Stimulated activated CD4-positive, alpha-beta T cell treated with anti-CD3 and anti-CD28 coated beads, Interleukin-12 subunit alpha, Interleukin-12 subunit beta, amount 100 ng/mL, for 48 hours (primary cell): ENCODE measurements around the gene SLC7A8.
"Not testable (repeated sequence)": the region's sequence is repeated elsewhere in the genome, so short reads cannot be mapped to it uniquely, and the experiment has no call there.

Experiments
- DNase-seq, 3 donors: peaks; one replicate each; pipeline ENCODE4 v3.0.0-alpha.2; 2020; ENCODE audit warnings: low read depth in 2 of 3, low spot score in 1 of 3

SLC7A8 gene

DNA sequence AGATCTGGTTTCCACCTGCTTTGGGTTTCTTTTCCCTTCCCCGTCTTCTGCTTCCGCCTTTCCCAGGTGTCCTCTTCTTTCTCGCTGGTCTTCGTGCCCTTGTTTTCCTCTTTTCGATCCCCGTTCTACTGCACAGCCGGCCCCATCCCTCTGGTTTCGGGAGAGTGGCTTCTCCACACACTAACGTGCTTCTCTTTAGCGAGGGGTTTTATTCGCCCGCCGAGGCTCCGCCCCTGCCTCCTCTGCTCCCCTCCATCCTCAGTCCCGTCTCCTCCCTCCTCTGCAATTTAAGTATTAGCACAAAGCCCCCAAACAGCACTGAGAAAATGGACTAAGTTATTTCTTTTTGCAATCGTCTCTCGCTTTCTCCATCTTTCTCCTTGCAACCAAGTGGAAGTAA, at the start of gene SLC7A8:
TSS of gene SLC7A8 (minus strand) at position 182 of the 400 bp plus-strand sequence. CDS start 746 bp downstream, outside the sequence.
- DNase-seq = no peak

- not testable (repeated sequence) for DNase-seq
These were observed 48.9 kb upstream of the SLC7A8 start for GRCh38 chr14:23232241-23232808.

GRCh38 chr14:23228812-23229211, 45.4 kb upstream of the SLC7A8 start:
- DNase-seq = no peak

DNA sequence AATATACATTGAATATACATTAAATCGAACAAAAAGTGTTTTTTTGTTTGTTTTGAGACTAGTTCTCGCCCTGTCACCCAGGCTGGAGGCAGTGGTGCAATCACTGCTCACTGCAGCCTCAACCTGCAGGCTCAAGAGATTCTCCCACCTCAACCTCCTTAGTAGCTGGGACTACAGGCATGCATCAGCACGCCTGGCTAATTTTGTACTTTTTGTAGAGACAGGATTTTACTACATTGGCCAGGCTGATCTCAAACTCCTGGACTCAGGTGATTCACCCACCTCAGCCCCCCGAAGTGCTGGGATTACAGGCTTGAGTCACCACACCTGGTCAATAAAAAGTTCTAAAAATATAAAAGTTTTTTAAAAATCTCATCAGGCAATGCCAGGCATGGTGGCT, 44.1 kb upstream of the SLC7A8 start:
- no peak for DNase-seq

DNA sequence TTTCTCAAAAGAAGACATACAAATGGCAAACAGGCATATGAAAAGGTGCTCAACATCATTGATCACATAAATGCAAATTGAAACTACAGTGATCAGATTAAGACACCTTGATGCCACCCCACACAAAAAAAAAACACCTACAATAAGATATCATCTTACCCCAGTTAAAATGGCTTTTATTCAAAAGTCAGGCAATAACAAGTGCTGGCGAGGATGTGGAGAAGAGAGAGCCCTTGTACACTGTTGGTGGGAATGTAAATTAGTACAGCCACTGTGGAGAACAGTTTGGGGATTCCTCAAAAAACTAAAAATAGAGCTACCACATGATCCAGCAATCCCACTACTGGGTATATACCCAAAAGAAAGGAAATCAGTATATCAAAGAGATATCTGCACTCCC, 41.5 kb upstream of the SLC7A8 start:
- not testable (repeated sequence) for DNase-seq

DNA sequence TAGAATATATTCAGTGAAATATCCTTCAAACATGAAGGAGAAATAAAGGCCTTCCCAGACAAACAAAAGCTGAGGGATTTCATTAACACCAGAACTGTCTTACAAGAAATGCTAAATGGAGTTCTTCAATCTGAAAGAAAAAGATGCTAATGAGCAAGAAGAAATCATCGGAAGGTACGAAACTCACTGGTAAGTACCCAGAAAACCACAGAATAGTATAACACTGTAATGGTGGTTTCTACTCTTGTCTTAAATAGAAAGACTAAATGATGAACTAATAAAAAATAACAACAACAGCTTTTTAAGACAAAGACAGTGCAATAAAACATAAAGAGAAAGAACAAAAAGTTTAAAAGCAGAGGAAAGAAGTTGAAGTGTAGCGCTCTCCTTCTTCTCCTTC, 35.6 kb upstream of the SLC7A8 start:
- no peak for DNase-seq

DNA sequence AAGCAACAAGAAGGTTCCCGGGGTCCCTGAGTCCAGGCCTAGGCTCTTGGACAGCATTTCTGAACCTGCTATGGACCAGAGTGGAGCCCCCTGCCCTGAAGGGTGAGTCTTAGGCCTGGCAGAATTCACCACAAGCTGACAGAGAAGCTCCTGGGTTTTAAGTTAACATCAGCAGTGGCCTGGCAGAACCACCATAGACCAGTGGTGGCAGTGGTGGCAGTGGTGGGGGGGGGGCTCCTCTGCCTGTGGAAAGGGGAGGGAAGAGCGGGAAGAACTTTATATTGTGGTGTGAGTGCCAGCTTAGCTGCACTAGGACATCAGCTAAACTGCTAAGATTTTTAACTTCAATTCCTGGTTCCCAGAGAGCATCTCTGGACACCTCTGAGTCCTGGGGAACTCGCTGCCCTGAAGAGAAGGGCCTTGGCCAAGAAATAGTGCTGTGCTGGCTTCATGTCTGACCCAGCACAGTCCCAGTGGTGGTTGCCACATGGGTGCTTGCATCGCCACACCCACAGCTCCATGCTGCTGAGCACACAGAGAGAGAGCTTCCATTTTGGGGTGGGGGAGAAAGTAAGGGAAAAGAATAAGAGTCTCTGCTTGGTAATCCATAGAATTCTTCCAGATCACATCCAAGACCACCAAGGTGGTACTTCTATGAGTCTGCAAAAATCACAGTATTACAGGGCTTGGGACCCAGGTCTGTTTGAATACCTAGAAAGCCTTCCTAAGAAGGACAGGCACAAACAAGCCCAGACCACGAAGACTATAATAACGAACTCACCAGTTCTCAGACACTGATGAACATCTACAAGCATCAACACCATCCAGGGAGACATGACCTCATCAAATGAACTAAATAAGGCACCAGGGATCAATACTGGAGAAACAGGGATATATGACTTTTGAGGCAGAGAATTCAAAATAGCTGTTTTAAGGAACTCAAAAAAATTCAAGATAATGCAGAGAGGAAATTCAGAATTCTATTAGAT, 33.9 kb upstream of the SLC7A8 start:
- DNase-seq = no peak

GRCh38 chr14:23215421-23215820, 32.0 kb upstream of the SLC7A8 start:
- DNase-seq = no peak

GRCh38 chr14:23209651-23210423, 26.4 kb upstream of the SLC7A8 start:
- no peak for DNase-seq

GRCh38 chr14:23208324-23208723, 24.9 kb upstream of the SLC7A8 start:
- DNase-seq = no peak

DNA sequence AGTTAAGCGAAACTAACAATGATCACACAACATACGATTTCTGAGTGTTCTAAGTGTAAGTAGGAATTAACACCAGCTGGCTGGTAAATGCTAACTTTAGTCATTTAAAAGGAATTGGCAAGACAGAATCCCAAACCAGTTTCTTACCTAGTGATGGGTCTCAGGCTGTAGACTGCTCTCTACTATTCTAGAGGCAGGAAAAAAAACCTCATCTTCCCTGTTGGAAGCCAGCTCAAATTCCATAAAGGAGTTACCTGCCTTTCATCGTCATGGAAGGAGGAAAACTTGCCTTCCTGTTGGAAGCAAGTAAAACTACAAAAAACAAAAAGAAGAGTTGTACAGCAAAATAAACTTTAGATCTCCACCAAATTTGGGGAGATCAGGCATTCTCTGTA, 23.7 kb upstream of the SLC7A8 start:
- no peak for DNase-seq

DNA sequence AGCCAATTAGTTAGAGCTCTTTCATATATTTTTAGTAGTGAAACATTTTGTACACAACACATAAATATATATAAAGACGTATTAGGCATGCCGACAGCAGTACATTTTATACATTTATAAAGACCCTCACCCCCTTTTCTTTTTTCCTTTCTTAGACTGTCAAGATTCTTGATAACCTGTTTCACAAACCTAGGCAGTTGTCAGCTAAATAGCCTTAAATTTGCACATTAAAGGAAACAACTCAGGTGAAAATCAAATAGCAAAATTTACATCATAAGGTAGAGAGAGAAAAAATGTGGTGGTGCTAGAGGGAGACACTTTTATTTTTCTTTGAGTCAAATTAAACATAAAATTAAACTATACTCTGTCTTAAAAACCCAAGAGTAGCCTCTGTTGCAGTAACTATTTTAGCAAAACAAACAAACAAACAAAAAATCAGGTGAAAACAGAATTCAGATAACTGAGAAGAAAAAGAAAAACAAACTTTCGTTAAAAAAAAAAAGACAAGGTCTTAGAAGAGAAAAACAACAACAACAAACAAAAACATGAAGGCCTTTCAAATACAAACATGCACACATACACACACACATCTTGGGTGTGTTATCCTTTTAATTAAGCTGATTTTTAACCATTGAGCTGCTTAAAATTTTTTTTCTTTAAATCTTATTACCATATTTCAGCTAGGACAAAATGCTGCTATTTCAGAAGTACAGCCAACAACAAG, 23.1 kb upstream of the SLC7A8 start:
- DNase-seq = no peak

- no peak for DNase-seq
These were observed 18.5 kb upstream of the SLC7A8 start for GRCh38 chr14:23202001-23202400.

GRCh38 chr14:23199141-23199540, 15.7 kb upstream of the SLC7A8 start:
- not testable (repeated sequence) for DNase-seq

DNA sequence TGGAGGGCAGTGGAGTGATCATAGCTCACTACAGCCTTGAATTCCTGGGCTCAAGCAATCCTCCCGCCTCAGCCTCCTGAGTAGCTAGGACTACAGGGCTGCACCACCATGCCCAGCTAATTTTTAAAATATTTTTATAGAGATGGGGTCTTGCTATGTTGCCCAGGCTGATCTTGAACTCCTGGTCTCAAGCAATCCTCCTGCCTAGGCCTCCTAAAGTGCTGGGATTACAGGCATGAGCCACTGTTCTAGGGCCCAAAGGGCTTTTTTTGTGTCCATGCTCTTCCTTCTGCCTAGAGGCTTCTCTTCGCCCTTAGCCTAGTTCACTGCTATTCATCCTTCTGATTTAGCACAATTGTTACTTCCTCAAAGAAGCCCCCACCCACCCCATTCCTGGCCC, 13.0 kb upstream of the SLC7A8 start:
- DNase-seq = not testable (repeated sequence)

DNA sequence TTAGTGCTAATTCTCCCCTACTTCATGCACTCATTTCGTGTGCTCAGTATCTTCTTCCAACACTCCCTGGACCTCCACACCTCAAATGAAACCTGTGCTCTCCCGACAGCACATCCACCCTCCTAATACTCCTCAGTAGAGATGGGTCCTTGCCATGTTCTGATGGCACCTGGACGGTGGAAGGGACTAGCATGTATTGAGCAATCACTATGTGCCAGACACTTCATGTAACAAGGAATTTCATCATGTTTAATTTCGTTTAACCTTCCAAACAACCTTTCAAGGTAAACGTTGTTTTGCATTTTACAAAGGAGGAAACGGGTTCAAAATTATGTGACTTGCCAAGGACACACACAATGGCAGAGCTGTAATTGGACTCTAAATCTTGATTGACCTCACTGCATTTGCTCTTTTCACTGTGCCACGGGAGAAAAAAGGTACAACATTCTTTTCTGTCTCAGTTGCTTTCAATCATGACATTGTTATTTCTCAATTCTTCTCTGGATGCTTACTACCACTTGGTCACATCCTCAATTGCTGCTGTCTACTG, 12.2 kb upstream of the SLC7A8 start:
- no peak for DNase-seq

DNA sequence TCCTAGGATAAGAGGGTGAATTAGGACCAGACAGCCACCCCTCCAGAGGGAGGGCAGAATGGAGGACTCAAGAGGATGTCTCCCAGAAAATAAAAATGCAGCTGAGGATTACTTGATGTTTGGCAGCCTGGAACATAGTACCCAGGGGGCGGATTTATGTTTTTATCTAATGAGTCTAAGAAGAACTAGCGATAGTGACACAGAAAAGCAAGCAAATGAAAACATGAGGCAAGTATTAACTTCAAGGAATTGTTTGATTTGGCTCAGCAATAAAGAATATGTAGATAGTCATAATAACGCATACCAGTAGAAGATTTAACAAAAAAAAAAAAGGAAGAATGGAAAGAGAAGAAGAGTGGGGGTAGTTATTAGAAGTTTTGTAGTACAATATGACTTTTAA, 10.0 kb upstream of the SLC7A8 start:
- DNase-seq = no peak

- DNase-seq = no peak
These were observed 4.5 kb upstream of the SLC7A8 start for GRCh38 chr14:23187925-23188324.

- DNase-seq = peak in 1 of 3 donors; percentile 21
These were observed 3.6 kb upstream of the SLC7A8 start for GRCh38 chr14:23186913-23187654.

GRCh38 chr14:23185063-23185462, 1.6 kb upstream of the SLC7A8 start:
- no peak for DNase-seq
